Mesenteric fat pad (tissue), 1 donor: ENCODE results near the gene LTV1. TPM values are rescaled to one million over a fixed set of nuclear protein-coding genes. Genes with fewer than 3 reads are reported as not detected.
"Not testable (repeated sequence)": the region's sequence is repeated elsewhere in the genome, so short reads cannot be mapped to it uniquely, and the experiment has no call there.

Experiments
- DNase-seq: peaks from one replicate; pipeline ENCODE4 v3.0.0-alpha.2; 2020; ENCODE audit warnings: low spot score
- long read RNA-seq: library from polyadenylated mRNA; unstranded; transcript quantifications from one replicate; pipeline ENCODE4 v2.0.0, GENCODE V29; 2020
- total RNA-seq: library from RNA; stranded (reverse); fragmentation: NEBNext Ultra II Directional; extraction: Animal tissue kit (Norgen Biotek cat#: 25700); gene quantifications from one replicate; pipeline ENCODE4 v1.2.1, GENCODE V29; 2021
- donor health status: DM: yes; HTN: yes; CAD: no.

The LTV1 gene
- total RNA-seq = 31.4 TPM
- long read RNA-seq, transcript LTV1-201 (11 exons, 1,847 nt) = major isoform, 136 of 189 reads
- long read RNA-seq, partial matches to known transcripts = 40 of 189 reads
- long read RNA-seq, other reads (novel, unspliced or antisense) = 13 of 189 reads

GRCh38 chr6:143842902-143843676 is at the start of gene LTV1:
LTV1 (plus strand) TSS chr6:143843338; CDS start chr6:143843478, 140 bp downstream.
- peak; percentile 98 for DNase-seq

- not testable (repeated sequence) for DNase-seq
Measured at GRCh38 chr6:143796551-143796950, 46.6 kb upstream of the LTV1 start.

GRCh38 chr6:143798487-143798886 is 44.7 kb upstream of the LTV1 start:
- DNase-seq = not testable (repeated sequence)

GRCh38 chr6:143802833-143803565 is 40.1 kb upstream of the LTV1 start:
- no peak for DNase-seq

- no peak for DNase-seq
Measured at GRCh38 chr6:143803769-143804568, 39.2 kb upstream of the LTV1 start.

GRCh38 chr6:143804835-143805239 is 38.3 kb upstream of the LTV1 start:
- DNase-seq = no peak

- no peak for DNase-seq
Measured at GRCh38 chr6:143806282-143807102, 36.6 kb upstream of the LTV1 start.

- DNase-seq = no peak
Measured at GRCh38 chr6:143807103-143807772, 35.9 kb upstream of the LTV1 start.

GRCh38 chr6:143810745-143811144 is 32.4 kb upstream of the LTV1 start:
- no peak for DNase-seq

GRCh38 chr6:143811501-143812157 is 31.5 kb upstream of the LTV1 start:
- no peak for DNase-seq

- no peak for DNase-seq
Measured at GRCh38 chr6:143817621-143818020, 25.5 kb upstream of the LTV1 start.

- DNase-seq = no peak
Measured at GRCh38 chr6:143821359-143821758, 21.8 kb upstream of the LTV1 start.

GRCh38 chr6:143822584-143823024 is 20.5 kb upstream of the LTV1 start:
- no peak for DNase-seq

GRCh38 chr6:143823548-143823947 is 19.6 kb upstream of the LTV1 start:
- no peak for DNase-seq

- no peak for DNase-seq
Measured at GRCh38 chr6:143828572-143828971, 14.6 kb upstream of the LTV1 start.

- DNase-seq = no peak
Measured at GRCh38 chr6:143836150-143836549, 7.0 kb upstream of the LTV1 start.

- DNase-seq = no peak
Measured at GRCh38 chr6:143838395-143838794, 4.7 kb upstream of the LTV1 start.

GRCh38 chr6:143839196-143839595 is 3.9 kb upstream of the LTV1 start:
- DNase-seq = no peak

GRCh38 chr6:143840595-143841265 is 2.4 kb upstream of the LTV1 start:
- DNase-seq = no peak
